ENCODE results near the gene KLHL17.

DNA sequence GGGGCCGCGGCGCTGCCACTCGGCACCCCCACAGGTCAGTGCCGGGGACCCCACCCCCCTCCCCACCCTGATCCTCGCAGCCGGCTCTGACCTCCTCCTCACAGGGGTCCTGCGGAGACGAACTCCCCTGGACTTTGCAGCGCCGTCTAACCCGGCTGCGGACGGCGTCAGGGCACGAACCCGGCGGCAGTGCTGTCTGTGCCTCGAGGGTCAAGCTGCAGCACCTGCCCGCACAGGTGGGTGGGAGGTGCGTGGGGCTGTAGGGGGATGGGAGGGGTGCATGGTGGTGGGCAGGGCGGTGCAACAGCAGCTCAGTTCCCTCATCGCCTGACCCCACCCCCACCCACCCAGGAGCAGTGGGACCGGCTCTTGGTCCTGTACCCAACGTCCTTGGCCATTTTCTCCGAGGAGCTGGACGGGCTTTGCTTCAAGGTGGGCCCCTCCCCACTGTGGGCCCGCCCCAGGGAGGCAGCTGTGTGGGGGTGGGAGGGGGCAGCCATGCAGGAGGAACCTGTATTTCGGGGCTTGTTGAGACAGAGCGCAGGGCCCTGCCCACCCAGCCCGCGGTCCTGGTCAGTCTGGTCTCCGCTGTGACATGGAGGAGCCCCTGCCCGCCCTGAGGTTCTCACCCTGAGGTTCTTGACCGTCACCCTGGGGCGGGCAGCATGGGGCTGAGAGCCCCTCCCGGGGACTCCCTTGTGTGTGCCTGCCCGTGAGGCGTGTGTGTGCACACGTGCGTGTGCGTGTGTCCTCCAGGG is 10.8 kb downstream of the KLHL17 start:
- TF ChIP-seq, protein P1, sequence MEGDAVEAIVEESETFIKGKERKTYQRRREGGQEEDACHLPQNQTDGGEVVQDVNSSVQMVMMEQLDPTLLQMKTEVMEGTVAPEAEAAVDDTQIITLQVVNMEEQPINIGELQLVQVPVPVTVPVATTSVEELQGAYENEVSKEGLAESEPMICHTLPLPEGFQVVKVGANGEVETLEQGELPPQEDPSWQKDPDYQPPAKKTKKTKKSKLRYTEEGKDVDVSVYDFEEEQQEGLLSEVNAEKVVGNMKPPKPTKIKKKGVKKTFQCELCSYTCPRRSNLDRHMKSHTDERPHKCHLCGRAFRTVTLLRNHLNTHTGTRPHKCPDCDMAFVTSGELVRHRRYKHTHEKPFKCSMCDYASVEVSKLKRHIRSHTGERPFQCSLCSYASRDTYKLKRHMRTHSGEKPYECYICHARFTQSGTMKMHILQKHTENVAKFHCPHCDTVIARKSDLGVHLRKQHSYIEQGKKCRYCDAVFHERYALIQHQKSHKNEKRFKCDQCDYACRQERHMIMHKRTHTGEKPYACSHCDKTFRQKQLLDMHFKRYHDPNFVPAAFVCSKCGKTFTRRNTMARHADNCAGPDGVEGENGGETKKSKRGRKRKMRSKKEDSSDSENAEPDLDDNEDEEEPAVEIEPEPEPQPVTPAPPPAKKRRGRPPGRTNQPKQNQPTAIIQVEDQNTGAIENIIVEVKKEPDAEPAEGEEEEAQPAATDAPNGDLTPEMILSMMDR (IDR thresholded peaks at IDR 0.05; ENCODE audit: low read depth, low read length, poor library complexity, severe bottlenecking): no peak
- no peak for TF ChIP-seq EZH2phosphoT487 (IDR thresholded peaks at IDR 0.05; ENCODE audit: borderline replicate concordance, low read length)
